ENCODE results near the gene SCAPER. TPM values are rescaled to one million over a fixed set of nuclear protein-coding genes. Genes with fewer than 3 reads are reported as not detected.

The SCAPER gene
- total and polyA plus RNA-seq, 2 donors (not counting 1 experiment from before 2014, with no cell fraction given) = 8.3 to 61.6 TPM

- no peak overlapping the region for H3K27ac Mint-ChIP-seq
These were observed 560.1 kb downstream of the SCAPER start for GRCh38 chr15:76344893-76345582.

More at GRCh38 chr15:76344893-76345582, 560.1 kb downstream of the SCAPER start:
- Histone ChIP-seq H3K4me2 (replicated peaks; ENCODE audit: low read depth, low read length, poor library complexity, severe bottlenecking) (no peak overlapping the region), H3K4me3 (ENCODE audit: control extremely low read depth in 1 of 5, extremely low read depth in 1 of 5, insufficient read depth in 1 of 5, low read depth in 2 of 5, low read length in 4 of 5) (no peak overlapping the region), H3K4me1 (ENCODE audit: control insufficient read depth in 2 of 2, insufficient read depth in 2 of 2, low read length in 2 of 2) (peaks cover 56 to 67% of the 10 kb centered on the region in 2 donors), H4K20me1 (ENCODE audit: control insufficient read depth, insufficient read depth, low read length, poor library complexity, severe bottlenecking) (peaks cover 29% of the 10 kb centered on the region), H3K36me3 (replicated peaks in 1 of 2; ENCODE audit: control extremely low read depth in 1 of 2, control insufficient read depth in 1 of 2, extremely low read depth in 1 of 2, insufficient read depth in 2 of 2, low read length in 1 of 2) (no peaks in the 10 kb centered on the region), H3K27me3 (replicated peaks in 1 of 4; ENCODE audit: control extremely low read depth in 1 of 4, control insufficient read depth in 3 of 4, insufficient read depth in 4 of 4, low read length in 3 of 4) (peaks cover 10 to 80% (median 64%) of the 10 kb centered on the region in 4 experiments), H3K9me3 (ENCODE audit: control extremely low read depth in 1 of 3, control insufficient read depth in 2 of 3, insufficient read depth in 1 of 3, low read length in 2 of 3) (peaks cover 3 to 42% (median 10%) of the 10 kb centered on the region in 3 donors), H3K9ac (ENCODE audit: low read length) (no peak overlapping the region), H3K79me2 (ENCODE audit: control insufficient read depth, insufficient read depth, low read length) (no peaks in the 10 kb centered on the region), H2AFZ (ENCODE audit: insufficient read depth, low read depth, low read length, poor library complexity, severe bottlenecking) (no peak overlapping the region), H3K27ac (ENCODE audit: low read length in 2 of 2) (no peak overlapping the region)
- peaks cover 60% of the 10 kb centered on the region for H3K27me3 Mint-ChIP-seq
- intact Hi-C loops (cut with micrococcal nuclease) = no loop called here
- ChIA-PET POLR2A (interaction anchor here (0.6 to 1.9 kb wide), 2 partner anchors 9 to 893 kb away, joined by 4 to 9 read pairs; partner anchors contain the start of gene ISL2), CTCF (interaction anchor here (1.7 to 2.9 kb wide), 2 partner anchors 9 to 11 kb away, joined by 9 read pairs; partner anchors contain the start of gene ISL2)
- ATAC-seq (ENCODE audit: low read depth) = no peak
- peak overlapping the region; percentile 60 for H3K4me3 Mint-ChIP-seq
- DNase-seq = no peak
- 8% methylated on average over 2 of the region's 3 CpGs for WGBS (ENCODE audit: insufficient coverage)
- no peak for TF ChIP-seq EZH2 (IDR thresholded peaks at IDR 0.05; ENCODE audit: borderline replicate concordance, insufficient read depth, low read depth, low read length, poor library complexity, severe bottlenecking)
- TF ChIP-seq, protein P1, sequence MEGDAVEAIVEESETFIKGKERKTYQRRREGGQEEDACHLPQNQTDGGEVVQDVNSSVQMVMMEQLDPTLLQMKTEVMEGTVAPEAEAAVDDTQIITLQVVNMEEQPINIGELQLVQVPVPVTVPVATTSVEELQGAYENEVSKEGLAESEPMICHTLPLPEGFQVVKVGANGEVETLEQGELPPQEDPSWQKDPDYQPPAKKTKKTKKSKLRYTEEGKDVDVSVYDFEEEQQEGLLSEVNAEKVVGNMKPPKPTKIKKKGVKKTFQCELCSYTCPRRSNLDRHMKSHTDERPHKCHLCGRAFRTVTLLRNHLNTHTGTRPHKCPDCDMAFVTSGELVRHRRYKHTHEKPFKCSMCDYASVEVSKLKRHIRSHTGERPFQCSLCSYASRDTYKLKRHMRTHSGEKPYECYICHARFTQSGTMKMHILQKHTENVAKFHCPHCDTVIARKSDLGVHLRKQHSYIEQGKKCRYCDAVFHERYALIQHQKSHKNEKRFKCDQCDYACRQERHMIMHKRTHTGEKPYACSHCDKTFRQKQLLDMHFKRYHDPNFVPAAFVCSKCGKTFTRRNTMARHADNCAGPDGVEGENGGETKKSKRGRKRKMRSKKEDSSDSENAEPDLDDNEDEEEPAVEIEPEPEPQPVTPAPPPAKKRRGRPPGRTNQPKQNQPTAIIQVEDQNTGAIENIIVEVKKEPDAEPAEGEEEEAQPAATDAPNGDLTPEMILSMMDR (IDR thresholded peaks at IDR 0.05) = no peak
- peaks cover 37% of the 10 kb centered on the region for H3K4me1 Mint-ChIP-seq
- no peaks in the 10 kb centered on the region for H3K9me3 Mint-ChIP-seq (ENCODE audit: insufficient read depth)
